CD14-positive monocyte (primary cell): ENCODE results near the gene CCDC51. TPM values are rescaled to one million over a fixed set of nuclear protein-coding genes. Genes with fewer than 3 reads are reported as not detected.

Source experiments
- DNase-seq, 3 donors: peaks; one replicate each; pipeline ENCODE4 v3.0.0-alpha.2; 2011 to 2022
- H2AFZ ChIP-seq: 2 replicates; pipeline ENCODE4 v1.6.0; 2012; ENCODE audit warnings: mild to moderate bottlenecking, low read depth, low read length, inconsistent platforms; ENCODE audit not compliant: insufficient read depth, poor library complexity, severe bottlenecking
- H3K27ac ChIP-seq, 2 donors: 1 replicate in 1 of 2; 2 replicates in 1 of 2; pipeline ENCODE4 v1.5.1; 2012 to 2013; ENCODE audit warnings: low read length in 2 of 2, control low read depth in 1 of 2, inconsistent platforms in 1 of 2, low read depth in 1 of 2, mild to moderate bottlenecking in 1 of 2
- H3K27me3 ChIP-seq, 2 donors: one replicate each; pipeline versions ENCODE4 v1.6.0 to v1.6.1; 2011 to 2013; ENCODE audit warnings: low read length in 2 of 2; ENCODE audit not compliant: control insufficient read depth in 2 of 2, insufficient read depth in 2 of 2
- H3K36me3 ChIP-seq, 2 donors: replicated peaks in 1 of 2; 1 replicate in 1 of 2; 2 replicates in 1 of 2; pipeline versions ENCODE4 v1.5.1 to v1.6.1; 2012 to 2013; ENCODE audit warnings: low read length in 2 of 2, control low read depth in 1 of 2, inconsistent platforms in 1 of 2, mild to moderate bottlenecking in 1 of 2; ENCODE audit not compliant: insufficient read depth in 2 of 2, control insufficient read depth in 1 of 2
- H3K4me1 ChIP-seq, 2 donors: 1 replicate in 1 of 2; 2 replicates in 1 of 2; pipeline versions ENCODE4 v1.5.1 to v1.6.1; 2012 to 2013; ENCODE audit warnings: low read length in 2 of 2, control low read depth in 1 of 2, inconsistent platforms in 1 of 2, mild to moderate bottlenecking in 1 of 2, moderate library complexity in 1 of 2; ENCODE audit not compliant: insufficient read depth in 2 of 2, control insufficient read depth in 1 of 2
- H3K4me2 ChIP-seq: replicated peaks from 2 replicates; pipeline ENCODE3; 2012; ENCODE audit warnings: low read length, moderate library complexity, mild to moderate bottlenecking; ENCODE audit not compliant: poor library complexity, severe bottlenecking; ENCODE audit errors: extremely low read depth
- H3K4me3 ChIP-seq, 3 experiments: fragments of 200-600 bp in 1 of 3; sonication (generic) in 1 of 3; replicated peaks in 1 of 3; 1 replicate in 2 of 3; 2 replicates in 1 of 3; pipeline ENCODE4 v1.5.1; 2011 to 2013; ENCODE audit warnings: low read length in 3 of 3, mild to moderate bottlenecking in 3 of 3, control low read depth in 2 of 3, low read depth in 2 of 3, inconsistent platforms in 1 of 3, moderate library complexity in 1 of 3
- H3K79me2 ChIP-seq: 2 replicates; pipeline ENCODE4 v1.6.0; 2012; ENCODE audit warnings: mild to moderate bottlenecking, control low read depth, inconsistent platforms, low read length, moderate library complexity; ENCODE audit not compliant: insufficient read depth
- H3K9ac ChIP-seq: 2 replicates; pipeline ENCODE4 v1.6.0; 2017; ENCODE audit warnings: low read length, mild to moderate bottlenecking; ENCODE audit not compliant: insufficient read depth, poor library complexity, severe bottlenecking
- H3K9me3 ChIP-seq, 2 donors: replicated peaks in 1 of 2; 1 replicate in 1 of 2; 2 replicates in 1 of 2; pipeline versions ENCODE4 v1.5.1 to v1.6.1; 2012 to 2013; ENCODE audit warnings: low read length in 2 of 2, control low read depth in 1 of 2; ENCODE audit not compliant: control insufficient read depth in 1 of 2, insufficient read depth in 1 of 2
- H4K20me1 ChIP-seq: 2 replicates; pipeline ENCODE4 v1.6.0; 2012; ENCODE audit warnings: mild to moderate bottlenecking, low read length, control low read depth, moderate library complexity; ENCODE audit not compliant: insufficient read depth
- H3K27ac Mint-ChIP-seq, 7 donors: one replicate each; pipeline ENCODE4 v1.8.0; 2020; ENCODE audit warnings: mild to moderate bottlenecking in 7 of 7, mixed read lengths in 7 of 7, moderate library complexity in 6 of 7, inconsistent platforms in 2 of 7
- H3K27me3 Mint-ChIP-seq, 3 donors: one replicate each; pipeline ENCODE4 v1.8.0; 2021 to 2022; ENCODE audit warnings: low read depth in 3 of 3, mild to moderate bottlenecking in 3 of 3, mixed read lengths in 3 of 3, moderate library complexity in 3 of 3, inconsistent platforms in 1 of 3
- H3K36me3 Mint-ChIP-seq, 2 donors: one replicate each; pipeline ENCODE4 v1.8.0; 2020; ENCODE audit warnings: mixed read lengths in 2 of 2, inconsistent platforms in 1 of 2, mild to moderate bottlenecking in 1 of 2
- H3K4me1 Mint-ChIP-seq: one replicate; pipeline ENCODE4 v1.8.0; 2020; ENCODE audit warnings: mild to moderate bottlenecking, mixed read lengths
- H3K4me3 Mint-ChIP-seq, 2 donors: one replicate each; pipeline ENCODE4 v1.8.0; 2020; ENCODE audit warnings: mild to moderate bottlenecking in 2 of 2, mixed read lengths in 2 of 2, moderate library complexity in 1 of 2
- H3K9me3 Mint-ChIP-seq, 7 donors: one replicate each; pipeline ENCODE4 v1.8.0; 2020 to 2022; ENCODE audit warnings: mixed read lengths in 7 of 7, mild to moderate bottlenecking in 6 of 7, moderate library complexity in 6 of 7, inconsistent platforms in 2 of 7
- CTCF ChIP-seq: fragments of 200-600 bp; IDR thresholded peaks from one replicate; pipeline ENCODE4 v1.8.0; 2022; ENCODE audit warnings: antibody characterized with exemption, mild to moderate bottlenecking
- WGBS: methylation state at CpG from one replicate; pipeline ENCODE4 v1.1.5; 2013; ENCODE audit warnings: missing lambda C conversion rate; ENCODE audit not compliant: insufficient coverage; 5-methylcytosine and 5-hydroxymethylcytosine counted together
- intact Hi-C, 2 donors: fragments of 100-400 bp; cut with micrococcal nuclease; formaldehyde crosslinking; loops; one replicate each; pipeline versions ENCODE4 v1.15.0 to v1.15.1; 2023
- polyA plus RNA-seq, 3 donors: library from polyadenylated mRNA; depleted of rRNA in 1 of 3; unstranded in 2 of 3; stranded (reverse) in 1 of 3; fragments of 300-500 nt in 2 of 3; fragments of >200 nt in 1 of 3; fragmentation: Illumina TruSeq in 2 of 3; gene quantifications; 1 replicate in 2 of 3; 2 replicates in 1 of 3; pipeline ENCODE4 v1.2.3, GENCODE V29; 2012 to 2021

CCDC51 gene
- polyA plus RNA-seq, 3 donors = 3.6 to 5.9 (median 5.4) TPM

GRCh38 chr3:48395714-48396113 is 44.2 kb downstream of the CCDC51 start:
- H3K36me3 Mint-ChIP-seq = no peaks in the 10 kb centered on the region
- no peak overlapping the region for H3K4me3 Mint-ChIP-seq
- H3K4me1 Mint-ChIP-seq = peaks cover 20% of the 10 kb centered on the region
- H3K9me3 ChIP-seq = no peaks in the 10 kb centered on the region
- no peaks in the 10 kb centered on the region for H3K9me3 Mint-ChIP-seq
- H3K4me3 ChIP-seq = no peak overlapping the region
- H3K79me2 ChIP-seq = no peaks in the 10 kb centered on the region
- no peak overlapping the region for H3K9ac ChIP-seq
- H4K20me1 ChIP-seq = no peaks in the 10 kb centered on the region
- no peaks in the 10 kb centered on the region for H3K36me3 ChIP-seq
- TF ChIP-seq CTCF = no peak
- peaks cover 2 to 5% (median 2%) of the 10 kb centered on the region in 3 donors for H3K27me3 Mint-ChIP-seq
- H2AFZ ChIP-seq = no peak overlapping the region
- H3K4me2 ChIP-seq = no peak overlapping the region
- no peak for DNase-seq
- intact Hi-C loops = no loop called here
- H3K4me1 ChIP-seq = peaks cover 11 to 14% of the 10 kb centered on the region in 2 donors
- WGBS = 90% methylated on average over 3 of the region's 3 CpGs
- no peaks in the 10 kb centered on the region for H3K27me3 ChIP-seq
- no peak overlapping the region for H3K27ac ChIP-seq
- H3K27ac Mint-ChIP-seq = peak overlapping the region in 1 of 7 donors; percentile 20

GRCh38 chr3:48394391-48394790 is 45.5 kb downstream of the CCDC51 start:
- Histone ChIP-seq H3K4me2 (no peak overlapping the region), H3K4me1 (peaks cover 11 to 14% of the 10 kb centered on the region in 2 donors), H3K27ac (no peak overlapping the region), H3K79me2 (no peaks in the 10 kb centered on the region), H3K9ac (no peak overlapping the region), H4K20me1 (no peaks in the 10 kb centered on the region), H3K27me3 (no peaks in the 10 kb centered on the region), H3K4me3 (no peak overlapping the region), H3K9me3 (no peaks in the 10 kb centered on the region), H2AFZ (no peak overlapping the region), H3K36me3 (no peaks in the 10 kb centered on the region)
- Mint-ChIP-seq H3K4me1 (peaks cover 17% of the 10 kb centered on the region), H3K27me3 (peaks cover 2 to 5% (median 2%) of the 10 kb centered on the region in 3 donors), H3K9me3 (no peaks in the 10 kb centered on the region), H3K4me3 (no peak overlapping the region), H3K36me3 (no peaks in the 10 kb centered on the region), H3K27ac (no peak overlapping the region)
- intact Hi-C loops = no loop called here
- TF ChIP-seq CTCF = no peak
- no peak for DNase-seq
- 100% methylated on average over 1 of the region's 2 CpGs for WGBS
